Osteoblast (primary cell): ENCODE results near the gene SUDS3. TPM values are rescaled to one million over a fixed set of nuclear protein-coding genes. Genes with fewer than 3 reads are reported as not detected.

Experiments
- DNase-seq: peaks from one replicate; pipeline ENCODE4 v3.0.0; 2011; ENCODE audit warnings: low spot score, mixed read lengths; ENCODE audit not compliant: insufficient read length; ENCODE audit errors: missing footprints
- H2AFZ ChIP-seq: 2 replicates; pipeline ENCODE4 v1.6.0; 2011; ENCODE audit warnings: mild to moderate bottlenecking, low read length
- H3K27ac ChIP-seq: 2 replicates; pipeline ENCODE4 v1.5.1; 2011; ENCODE audit warnings: mild to moderate bottlenecking, low read depth, low read length, moderate library complexity
- H3K27me3 ChIP-seq: 2 replicates; pipeline ENCODE4 v1.6.0; 2012; ENCODE audit warnings: mild to moderate bottlenecking, control low read depth, inconsistent platforms, low read length, moderate library complexity; ENCODE audit not compliant: insufficient read depth
- H3K36me3 ChIP-seq: 2 replicates; pipeline ENCODE4 v1.5.1; 2011; ENCODE audit warnings: mild to moderate bottlenecking, low read length, control low read depth, moderate library complexity; ENCODE audit not compliant: insufficient read depth
- H3K4me1 ChIP-seq: 2 replicates; pipeline ENCODE4 v1.5.1; 2011; ENCODE audit warnings: mild to moderate bottlenecking, low read length, control low read depth, moderate library complexity; ENCODE audit not compliant: insufficient read depth
- H3K4me2 ChIP-seq: 2 replicates; pipeline ENCODE4 v1.6.0; 2011; ENCODE audit warnings: mild to moderate bottlenecking, low read length; ENCODE audit not compliant: insufficient read depth
- H3K4me3 ChIP-seq: fragments of 200-600 bp; sonication (generic); 3 replicates; pipeline ENCODE4 v1.5.1; 2012; ENCODE audit warnings: mild to moderate bottlenecking, low read length, inconsistent platforms; ENCODE audit not compliant: insufficient read depth
- H3K79me2 ChIP-seq: 2 replicates; pipeline ENCODE4 v1.6.0; 2012; ENCODE audit warnings: mild to moderate bottlenecking, low read length, control low read depth, inconsistent platforms; ENCODE audit not compliant: insufficient read depth
- H3K9me3 ChIP-seq: 2 replicates; pipeline ENCODE4 v1.5.1; 2011; ENCODE audit warnings: low read depth, low read length, control low read depth
- H4K20me1 ChIP-seq: 2 replicates; pipeline ENCODE4 v1.6.0; 2012; ENCODE audit warnings: mild to moderate bottlenecking, low read length, control low read depth; ENCODE audit not compliant: insufficient read depth
- total RNA-seq: library from RNA; depleted of rRNA; stranded (reverse); fragments of >200 nt; gene quantifications from 2 replicates; pipeline ENCODE4 v1.2.3, GENCODE V29; 2012
- TF ChIP-seq, protein P1 (sequence below): IDR thresholded peaks from 2 replicates; pipeline ENCODE4 v1.5.1; 2011; ENCODE audit warnings: mild to moderate bottlenecking, low read depth, low read length, moderate library complexity; ENCODE audit errors: extremely low read depth

Gene SUDS3
- total RNA-seq, 1 donor: 29.7 TPM

DNA sequence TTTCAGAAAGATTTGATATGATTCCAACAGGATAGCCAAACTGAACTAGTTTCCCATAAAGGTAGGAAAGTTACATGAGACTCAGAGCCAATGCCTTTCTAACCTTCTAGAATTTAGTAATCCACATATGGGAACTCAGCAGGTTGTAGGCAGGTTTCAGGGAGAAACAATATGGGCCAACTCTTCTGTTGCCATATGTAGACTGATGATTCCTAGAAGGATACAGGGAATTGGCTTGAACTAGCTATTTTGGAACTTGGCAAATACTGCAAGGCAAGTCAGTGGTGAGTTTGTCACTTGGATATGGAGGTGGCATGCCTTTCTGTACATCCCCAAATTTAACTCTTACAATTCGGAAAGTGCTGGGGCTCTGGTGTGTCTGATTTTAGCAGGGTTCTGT lies 15.5 kb downstream of the SUDS3 start:
- Histone ChIP-seq H3K9me3 (no peaks in the 10 kb centered on the region), H3K79me2 (no peaks in the 10 kb centered on the region), H3K36me3 (peaks cover 49% of the 10 kb centered on the region), H3K27me3 (no peaks in the 10 kb centered on the region), H2AFZ (no peak overlapping the region), H3K4me3 (no peak overlapping the region), H3K4me1 (no peaks in the 10 kb centered on the region), H3K27ac (no peak overlapping the region), H3K4me2 (no peak overlapping the region), H4K20me1 (peaks cover 2% of the 10 kb centered on the region)
- no peak for DNase-seq
- TF ChIP-seq, protein P1, sequence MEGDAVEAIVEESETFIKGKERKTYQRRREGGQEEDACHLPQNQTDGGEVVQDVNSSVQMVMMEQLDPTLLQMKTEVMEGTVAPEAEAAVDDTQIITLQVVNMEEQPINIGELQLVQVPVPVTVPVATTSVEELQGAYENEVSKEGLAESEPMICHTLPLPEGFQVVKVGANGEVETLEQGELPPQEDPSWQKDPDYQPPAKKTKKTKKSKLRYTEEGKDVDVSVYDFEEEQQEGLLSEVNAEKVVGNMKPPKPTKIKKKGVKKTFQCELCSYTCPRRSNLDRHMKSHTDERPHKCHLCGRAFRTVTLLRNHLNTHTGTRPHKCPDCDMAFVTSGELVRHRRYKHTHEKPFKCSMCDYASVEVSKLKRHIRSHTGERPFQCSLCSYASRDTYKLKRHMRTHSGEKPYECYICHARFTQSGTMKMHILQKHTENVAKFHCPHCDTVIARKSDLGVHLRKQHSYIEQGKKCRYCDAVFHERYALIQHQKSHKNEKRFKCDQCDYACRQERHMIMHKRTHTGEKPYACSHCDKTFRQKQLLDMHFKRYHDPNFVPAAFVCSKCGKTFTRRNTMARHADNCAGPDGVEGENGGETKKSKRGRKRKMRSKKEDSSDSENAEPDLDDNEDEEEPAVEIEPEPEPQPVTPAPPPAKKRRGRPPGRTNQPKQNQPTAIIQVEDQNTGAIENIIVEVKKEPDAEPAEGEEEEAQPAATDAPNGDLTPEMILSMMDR: no peak

DNA sequence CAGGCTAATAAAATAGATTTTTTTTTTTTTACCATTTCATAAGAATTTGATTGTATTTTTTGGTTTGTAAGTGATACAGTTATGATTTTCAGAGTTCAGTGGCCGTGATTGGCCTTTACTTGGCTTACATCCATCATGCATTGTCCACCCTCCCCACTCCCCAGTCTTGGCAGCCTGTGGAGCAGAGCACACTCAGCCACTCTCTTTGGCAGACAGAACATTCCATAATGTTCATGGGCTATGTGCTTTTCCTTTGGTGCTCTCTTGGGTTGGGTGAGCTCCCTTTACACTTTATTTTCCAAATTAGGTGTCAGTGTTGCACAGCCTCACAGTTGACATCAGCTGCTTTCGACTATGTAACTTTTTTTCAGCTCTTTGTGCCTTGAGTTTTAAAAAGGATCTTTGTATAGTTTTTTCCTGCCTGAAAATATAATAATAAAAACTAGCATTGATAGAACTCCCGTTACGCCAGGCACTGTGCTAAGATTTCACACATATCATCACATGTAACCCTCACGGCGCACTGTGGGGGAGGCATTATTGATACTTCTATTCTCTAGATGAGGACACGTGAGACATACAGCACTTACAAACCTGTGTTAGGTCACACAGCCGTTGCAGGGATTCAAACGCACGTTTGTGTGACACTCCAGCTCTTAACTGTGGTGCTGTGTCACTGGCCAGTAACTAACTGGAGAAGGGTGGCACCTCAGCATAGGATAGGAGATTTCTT lies 21.5 kb downstream of the SUDS3 start:
- peaks cover 2% of the 10 kb centered on the region for H3K79me2 ChIP-seq
- no peaks in the 10 kb centered on the region for H4K20me1 ChIP-seq
- DNase-seq: peak; percentile 42
- TF ChIP-seq, protein P1: no peak
- peaks cover 10% of the 10 kb centered on the region for H3K4me1 ChIP-seq
- H3K27ac ChIP-seq: no peak overlapping the region
- H3K4me3 ChIP-seq: no peak overlapping the region
- H2AFZ ChIP-seq: no peak overlapping the region
- H3K36me3 ChIP-seq: peaks cover 31% of the 10 kb centered on the region
- no peaks in the 10 kb centered on the region for H3K9me3 ChIP-seq
- H3K4me2 ChIP-seq: no peak overlapping the region
- no peaks in the 10 kb centered on the region for H3K27me3 ChIP-seq

DNA sequence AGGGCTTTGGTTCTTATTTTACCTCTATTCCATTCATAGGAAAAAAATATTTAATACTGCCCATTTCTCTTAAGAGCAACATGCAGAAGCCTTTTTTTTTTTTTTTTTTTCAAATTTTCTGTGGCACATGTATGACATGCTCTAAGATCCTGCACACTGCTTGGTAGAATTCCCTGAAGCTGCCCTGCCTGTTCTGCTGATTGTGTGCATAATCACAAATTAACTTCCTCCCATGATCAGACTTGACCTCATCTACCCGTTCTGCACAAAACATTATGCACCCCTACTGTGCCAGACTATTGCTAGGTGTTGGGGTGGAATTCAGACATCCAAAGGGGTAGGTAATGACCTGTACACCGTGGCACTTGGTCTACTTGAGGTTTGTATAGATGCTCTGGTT lies 22.2 kb downstream of the SUDS3 start:
- TF ChIP-seq, protein P1: no peak
- DNase-seq: no peak
- Histone ChIP-seq H3K79me2 (peaks cover 2% of the 10 kb centered on the region), H2AFZ (no peak overlapping the region), H3K4me2 (no peak overlapping the region), H3K27ac (no peak overlapping the region), H3K27me3 (no peaks in the 10 kb centered on the region), H3K9me3 (no peaks in the 10 kb centered on the region), H4K20me1 (no peaks in the 10 kb centered on the region), H3K36me3 (peaks cover 37% of the 10 kb centered on the region), H3K4me1 (peaks cover 10% of the 10 kb centered on the region), H3K4me3 (no peak overlapping the region)

DNA sequence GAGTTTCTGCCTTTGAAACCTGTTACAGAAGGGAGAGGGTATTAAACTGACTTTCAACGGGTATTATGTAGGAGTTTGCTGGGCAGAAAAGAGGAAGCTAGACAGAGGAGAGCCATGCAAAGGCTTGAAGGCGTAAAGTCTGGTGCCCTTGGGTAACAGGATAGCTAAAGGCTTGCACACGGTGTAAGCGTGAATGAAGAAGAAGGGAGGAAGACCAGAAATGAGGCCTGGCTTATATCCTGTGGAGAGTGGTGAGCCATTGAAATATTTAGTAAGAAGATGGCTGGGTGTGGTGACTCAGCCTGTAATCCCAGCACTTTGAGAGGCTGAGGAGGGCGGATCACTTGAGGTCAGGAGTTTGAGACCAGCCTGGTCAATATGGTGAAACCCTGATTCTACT lies 22.6 kb downstream of the SUDS3 start:
- no peaks in the 10 kb centered on the region for H3K27me3 ChIP-seq
- no peak overlapping the region for H3K27ac ChIP-seq
- no peak overlapping the region for H3K4me3 ChIP-seq
- DNase-seq: no peak
- no peaks in the 10 kb centered on the region for H3K9me3 ChIP-seq
- H4K20me1 ChIP-seq: no peaks in the 10 kb centered on the region
- H3K79me2 ChIP-seq: peaks cover 2% of the 10 kb centered on the region
- no peak overlapping the region for H3K4me2 ChIP-seq
- peaks cover 10% of the 10 kb centered on the region for H3K4me1 ChIP-seq
- peaks cover 36% of the 10 kb centered on the region for H3K36me3 ChIP-seq
- no peak overlapping the region for H2AFZ ChIP-seq
- TF ChIP-seq, protein P1: no peak
